Measurements from ENCODE around the gene RNF225. TPM values are rescaled to one million over a fixed set of nuclear protein-coding genes. Genes with fewer than 3 reads are reported as not detected.
A peak's percentile ranks its signal among the peaks of the same experiment; 100 is the strongest.

Gene RNF225
- total RNA-seq, 1 donor from 2014 or later = not detected

DNA sequence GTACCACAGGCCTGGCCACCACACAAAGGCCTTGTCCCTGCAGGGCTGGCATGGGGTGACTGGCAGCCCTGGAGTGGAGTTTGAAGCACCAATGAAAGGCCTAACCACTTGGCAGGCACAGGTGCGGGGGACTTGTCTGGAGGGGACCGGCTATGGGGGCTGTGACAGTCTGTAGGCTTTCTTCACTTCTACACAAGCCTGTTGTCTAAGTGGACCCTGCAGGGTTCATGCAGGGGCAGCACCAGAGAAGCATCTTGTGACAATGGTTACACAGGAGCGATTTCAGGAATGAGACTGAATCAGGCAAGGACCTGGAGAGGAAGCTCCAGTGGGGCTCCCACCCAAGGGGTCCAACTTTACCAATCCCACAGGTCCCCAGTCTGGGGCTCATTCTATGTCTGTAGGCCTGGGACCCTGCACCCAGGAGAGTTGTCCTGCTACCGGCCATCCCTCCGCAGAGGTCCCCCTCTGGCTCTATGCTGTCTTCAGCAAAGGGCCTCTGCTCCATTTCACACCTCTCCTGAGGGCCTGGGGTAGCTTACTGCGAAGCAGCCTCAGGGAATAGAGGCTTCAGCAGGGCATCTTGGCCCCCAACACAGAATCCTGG, 12.4 kb upstream of the RNF225 start:
- DNase-seq = no peak
- intact Hi-C loops (cut with DNase I) = no loop called here
- no peak for ATAC-seq (ENCODE audit: poor library complexity)

DNA sequence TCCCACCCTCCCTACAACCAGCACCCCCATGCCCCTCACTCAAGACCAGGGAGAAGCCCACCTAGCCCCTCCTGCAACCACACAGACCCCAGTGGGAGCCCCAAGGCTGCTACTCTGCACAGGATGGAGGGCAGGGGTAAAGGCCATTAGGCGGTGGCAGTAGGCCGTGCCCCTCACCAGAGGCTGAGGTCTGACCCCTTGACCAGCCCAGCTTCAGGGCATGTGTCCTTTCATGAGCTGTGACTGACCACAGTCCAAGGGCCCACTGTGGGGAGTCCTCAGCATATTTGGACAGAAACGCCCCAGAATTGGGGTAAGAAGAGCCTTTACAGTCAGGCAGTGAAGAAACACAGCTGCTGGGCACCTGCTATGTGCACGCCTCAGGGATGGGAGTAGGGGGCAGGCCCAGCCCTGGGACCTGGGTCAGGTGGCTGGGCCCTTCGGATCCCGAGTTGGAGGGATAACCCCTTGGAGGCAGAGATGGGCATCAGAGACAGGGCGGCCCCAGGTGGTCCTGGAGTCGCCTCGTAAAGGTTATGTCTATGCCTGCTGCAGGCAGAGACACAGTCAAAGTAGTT, 10.1 kb upstream of the RNF225 start:
- ATAC-seq (ENCODE audit: poor library complexity) (no peak), DNase-seq (no peak)
- intact Hi-C loops (cut with DNase I) = no loop called here

DNA sequence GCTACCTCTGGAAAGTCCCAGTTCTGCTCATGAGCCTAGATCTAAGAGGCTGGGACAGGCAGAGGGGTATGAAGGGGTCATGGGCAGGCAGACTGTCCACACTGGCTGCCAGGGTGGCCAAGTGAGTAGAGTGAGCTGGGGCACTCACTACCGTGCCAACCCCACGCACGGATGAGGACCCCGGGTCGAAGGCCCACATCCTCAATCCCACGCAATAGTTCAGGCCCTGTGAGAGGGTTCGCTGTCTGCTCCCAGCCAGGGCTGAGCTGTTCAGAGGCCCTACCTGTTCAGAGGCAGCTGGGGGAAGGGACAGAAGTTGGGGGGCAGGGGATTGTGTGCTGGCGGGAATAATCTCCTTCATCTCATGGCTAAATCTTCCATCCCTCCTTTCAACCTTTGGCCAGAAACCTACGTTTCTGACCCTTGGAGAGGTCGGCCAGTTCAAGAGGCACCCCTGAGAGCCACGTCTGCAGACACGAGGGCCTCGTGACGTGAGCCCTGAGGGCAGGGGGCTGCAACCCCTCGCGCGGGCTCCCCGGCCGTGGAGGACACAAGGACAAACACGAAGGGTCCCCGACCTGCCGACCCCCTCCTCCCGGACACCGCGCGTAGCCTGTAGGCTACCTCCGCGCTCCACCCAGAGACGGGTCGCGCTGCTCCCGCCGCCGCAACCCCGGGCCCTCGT, 9.4 kb upstream of the RNF225 start:
- DNase-seq (no peak), ATAC-seq (ENCODE audit: poor library complexity) (peak; percentile 23)
- intact Hi-C loops (cut with DNase I) = no loop called here

DNA sequence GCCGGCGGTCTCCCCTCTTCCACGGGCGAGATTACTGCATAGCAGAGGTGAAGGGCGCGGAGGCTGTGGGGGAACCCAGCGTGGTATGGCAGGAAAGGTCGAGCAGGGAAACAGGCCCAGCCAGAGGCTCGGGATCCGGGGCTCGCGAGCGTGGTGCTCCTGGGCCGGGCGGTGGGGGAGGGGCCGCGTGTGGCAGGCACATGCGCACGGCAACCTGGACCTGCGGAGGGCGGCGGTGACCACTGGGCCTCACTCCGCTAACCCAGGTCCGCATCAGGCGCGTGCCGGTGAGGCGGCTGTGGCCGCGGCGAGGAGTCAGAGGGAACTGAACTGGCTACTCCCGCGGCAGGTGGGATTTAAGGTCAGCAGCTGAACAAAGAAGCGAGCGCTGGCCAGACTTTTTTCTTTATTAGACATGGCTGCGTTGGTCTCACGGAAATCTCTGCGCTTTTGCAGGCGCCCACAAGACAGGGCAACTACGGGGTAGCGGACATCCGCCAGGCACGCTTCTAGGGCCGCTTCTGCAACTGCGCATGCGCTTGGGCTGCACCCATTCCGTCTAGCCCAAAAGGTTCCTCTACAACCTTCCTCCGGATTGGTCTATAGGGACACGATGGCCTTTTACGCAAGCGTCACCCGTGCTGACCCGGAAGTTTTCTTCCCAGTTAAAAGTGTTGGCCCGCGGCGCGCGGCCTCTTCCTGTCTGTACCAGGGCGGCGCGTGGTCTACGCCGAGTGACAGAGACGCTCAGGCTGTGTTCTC, 8.7 kb upstream of the RNF225 start, which contains the start of gene RPS5:
Gene RPS5 (plus strand): TSS at position 694 of the 762 bp plus-strand sequence. CDS start 869 bp downstream, outside the sequence.
- ATAC-seq (ENCODE audit: poor library complexity) (peak; percentile 97), DNase-seq (peak; percentile 97)
- intact Hi-C loops (cut with DNase I) = no loop called here

DNA sequence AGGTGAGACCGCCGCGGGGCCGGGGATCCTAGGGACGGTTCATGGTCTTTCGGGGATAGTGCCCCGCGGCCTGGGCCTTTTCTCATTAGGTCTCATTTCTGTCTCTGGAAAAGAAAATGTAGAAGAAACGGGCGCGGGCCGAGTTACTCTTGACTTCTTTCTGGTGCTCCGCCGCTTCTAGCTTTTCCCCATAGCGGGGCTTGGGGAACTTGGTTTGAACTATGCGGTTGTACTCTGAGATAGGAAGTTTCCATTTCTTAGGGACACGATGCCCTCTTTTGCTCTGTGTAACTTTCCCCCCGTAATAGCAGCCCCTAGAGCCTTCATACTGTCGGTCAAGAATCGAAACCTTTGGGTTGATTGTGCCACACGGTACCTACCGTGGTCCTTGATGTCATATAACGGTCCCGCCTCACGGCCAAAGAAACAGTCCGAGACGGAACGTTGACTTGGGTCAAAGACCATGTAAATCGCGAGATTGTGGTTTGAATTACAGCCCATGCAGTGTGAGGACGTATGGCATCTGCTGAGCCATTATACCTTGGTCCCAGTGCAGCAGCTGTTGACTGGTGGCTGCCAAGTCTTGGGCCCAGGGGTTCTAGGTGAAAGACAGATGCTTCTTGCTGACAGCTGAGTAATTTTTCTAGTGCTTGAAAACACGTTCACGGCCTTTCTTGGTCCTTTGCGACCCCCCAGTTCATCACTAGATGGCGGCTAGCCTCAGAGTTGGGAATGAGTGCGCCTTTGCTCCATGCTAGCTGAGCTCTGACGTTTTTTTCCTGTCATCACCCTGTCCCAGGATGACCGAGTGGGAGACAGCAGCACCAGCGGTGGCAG, 7.9 kb upstream of the RNF225 start:
- intact Hi-C loops (cut with DNase I) = no loop called here
- DNase-seq = no peak

DNA sequence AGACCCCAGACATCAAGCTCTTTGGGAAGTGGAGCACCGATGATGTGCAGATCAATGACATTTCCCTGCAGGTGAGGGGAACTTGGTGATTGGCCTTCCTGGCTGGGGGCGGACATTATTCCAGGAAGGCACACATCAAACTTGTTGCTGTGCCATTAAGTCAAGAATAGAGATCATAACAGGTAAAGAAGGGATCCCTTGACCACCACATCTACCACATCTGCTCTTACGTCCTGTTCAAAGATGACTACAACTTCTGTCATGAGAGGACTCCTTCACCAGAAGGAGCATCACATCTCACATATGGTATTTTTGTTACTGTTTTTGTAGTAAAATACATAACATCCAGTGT, 7.3 kb upstream of the RNF225 start:
- DNase-seq = no peak
- ATAC-seq (ENCODE audit: poor library complexity) = no peak
- intact Hi-C loops (cut with DNase I) = no loop called here

More for the DNA sequence above, 7.9 kb upstream of the RNF225 start:
- no peak for ATAC-seq (ENCODE audit: poor library complexity)

DNA sequence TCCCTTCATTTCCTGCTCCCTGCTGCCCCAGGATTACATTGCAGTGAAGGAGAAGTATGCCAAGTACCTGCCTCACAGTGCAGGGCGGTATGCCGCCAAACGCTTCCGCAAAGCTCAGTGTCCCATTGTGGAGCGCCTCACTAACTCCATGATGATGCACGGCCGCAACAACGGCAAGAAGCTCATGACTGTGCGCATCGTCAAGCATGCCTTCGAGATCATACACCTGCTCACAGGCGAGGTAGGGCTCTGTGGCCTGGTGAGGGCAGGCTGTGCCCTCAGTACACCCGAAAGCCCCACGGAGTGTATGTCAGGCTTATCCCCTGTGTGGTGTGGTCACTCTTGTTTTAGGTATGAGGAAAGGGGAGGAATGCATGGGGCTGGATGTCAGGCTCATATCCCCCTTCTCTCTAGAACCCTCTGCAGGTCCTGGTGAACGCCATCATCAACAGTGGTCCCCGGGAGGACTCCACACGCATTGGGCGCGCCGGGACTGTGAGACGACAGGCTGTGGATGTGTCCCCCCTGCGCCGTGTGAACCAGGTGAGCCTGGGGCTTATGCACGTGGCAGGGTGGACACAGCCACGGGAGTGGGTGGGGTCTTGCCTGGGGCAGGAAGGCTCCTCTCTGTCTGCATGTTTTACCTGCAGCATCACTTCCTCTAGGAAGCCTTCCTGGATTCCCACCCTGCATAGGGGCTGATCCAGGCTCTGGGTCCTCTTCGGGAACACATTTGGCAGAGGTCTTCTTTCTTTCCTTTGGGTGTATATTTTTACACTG, 2.3 kb upstream of the RNF225 start:
- ATAC-seq (ENCODE audit: poor library complexity) = no peak
- no peak for DNase-seq
- intact Hi-C loops (cut with DNase I) = no loop called here

DNA sequence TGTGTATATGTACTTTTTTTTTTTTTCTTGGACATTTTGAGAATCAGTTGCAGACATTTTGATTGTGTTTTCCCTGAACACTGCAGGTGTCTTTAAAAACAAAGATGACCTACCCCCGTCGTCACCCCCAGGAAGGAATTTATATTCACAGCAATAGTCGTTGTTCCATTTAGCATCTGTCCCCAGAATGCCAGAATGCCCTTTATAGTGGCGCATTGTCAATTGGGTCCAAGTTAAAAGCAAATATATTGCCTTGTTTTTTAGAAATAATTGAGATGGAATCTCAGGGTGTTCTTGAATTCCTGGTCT, 1.8 kb upstream of the RNF225 start:
- DNase-seq (no peak), ATAC-seq (ENCODE audit: poor library complexity) (no peak)
- intact Hi-C loops (cut with DNase I) = no loop called here

DNA sequence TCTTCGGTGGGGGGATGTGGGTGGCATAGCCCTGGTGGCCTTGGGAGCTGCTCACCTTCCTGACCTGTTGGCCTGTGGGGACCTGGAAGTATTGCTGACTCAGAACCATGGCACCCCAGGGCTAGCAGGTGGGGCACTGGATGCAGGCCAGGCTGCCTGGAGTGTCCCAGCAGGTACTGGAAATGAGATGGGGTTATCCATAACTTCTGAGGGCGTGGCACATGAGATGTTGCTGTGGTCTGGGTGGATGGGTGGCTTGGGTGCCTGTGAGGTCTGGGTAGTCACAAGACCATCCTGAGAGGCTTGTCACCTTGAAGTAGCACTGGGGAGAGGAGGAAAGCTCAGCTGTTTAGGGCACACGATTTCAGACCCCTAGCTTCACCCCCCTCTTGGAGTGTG, 636 bp upstream of the RNF225 start:
- ATAC-seq (ENCODE audit: poor library complexity) (no peak), DNase-seq (no peak)
- intact Hi-C loops (cut with DNase I) = no loop called here

DNA sequence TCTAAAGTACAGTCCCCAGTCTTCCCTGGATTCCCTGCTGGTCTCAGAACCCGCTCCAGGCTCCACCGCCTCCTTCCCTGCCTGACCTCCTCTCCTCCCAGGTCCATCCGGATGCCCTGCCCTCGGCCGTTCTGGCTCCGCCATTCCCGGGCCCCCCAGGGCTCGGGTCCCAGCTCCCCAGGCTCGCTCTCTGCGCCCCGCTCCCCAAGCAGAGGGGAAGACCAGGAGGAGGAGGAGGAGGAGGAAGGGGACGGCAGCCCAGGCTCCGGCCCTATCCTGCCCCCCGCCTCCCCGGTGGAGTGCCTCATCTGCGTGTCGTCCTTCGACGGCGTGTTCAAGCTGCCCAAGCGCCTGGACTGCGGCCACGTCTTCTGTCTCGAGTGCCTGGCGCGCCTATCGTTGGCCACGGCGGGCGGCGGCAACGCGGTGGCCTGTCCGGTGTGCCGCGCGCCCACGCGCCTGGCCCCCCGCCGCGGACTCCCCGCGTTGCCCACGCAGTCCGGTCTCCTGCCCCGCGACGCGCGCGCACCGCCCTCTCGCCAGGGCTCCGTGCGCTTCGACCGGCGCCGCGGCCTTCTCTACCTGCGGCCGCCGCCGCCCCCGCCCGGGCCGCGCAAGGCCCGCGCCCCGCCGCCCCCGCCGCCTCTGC, 647 bp downstream of the RNF225 start:
- ATAC-seq (ENCODE audit: poor library complexity) (no peak), DNase-seq (no peak)
- intact Hi-C loops (cut with DNase I) = no loop called here

DNA sequence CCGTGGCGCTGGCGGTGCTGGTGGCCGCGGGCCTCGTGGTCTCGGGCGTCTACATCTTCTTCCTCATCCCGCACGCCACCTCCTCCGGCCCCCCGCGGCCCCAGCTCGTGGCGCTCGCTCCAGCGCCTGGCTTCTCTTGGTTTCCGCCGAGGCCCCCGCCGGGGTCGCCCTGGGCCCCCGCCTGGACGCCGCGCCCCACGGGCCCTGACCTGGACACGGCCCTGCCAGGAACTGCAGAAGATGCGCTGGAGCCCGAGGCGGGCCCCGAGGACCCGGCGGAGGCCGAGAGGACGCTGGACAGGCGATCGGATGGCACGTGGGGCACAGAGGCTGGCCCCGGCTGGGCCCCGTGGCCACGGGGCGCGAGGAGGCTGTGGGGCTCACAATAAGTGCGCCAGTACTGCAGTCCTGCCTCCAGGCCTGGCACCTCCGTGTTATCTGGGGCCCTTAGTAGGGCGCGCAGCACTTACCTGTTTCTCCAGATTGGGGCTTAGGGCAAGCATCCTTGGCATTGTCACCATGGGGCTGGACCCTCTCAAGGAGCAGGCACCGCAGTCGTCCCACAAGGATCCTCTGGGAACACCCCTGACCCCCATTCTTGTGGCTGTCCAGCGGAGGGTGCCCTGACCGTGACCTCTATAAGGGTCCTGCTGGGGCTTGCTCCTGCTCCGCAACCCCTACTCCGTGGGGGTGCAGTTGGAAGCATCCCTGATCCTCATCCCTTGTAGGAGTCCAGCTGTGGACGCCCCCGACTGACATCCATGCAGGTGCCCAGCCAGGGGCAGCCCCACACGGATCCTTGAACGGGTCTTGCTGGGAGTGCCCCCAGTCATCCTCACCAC, 1.5 kb downstream of the RNF225 start:
- ATAC-seq (ENCODE audit: poor library complexity) = no peak
- no peak for DNase-seq
- intact Hi-C loops (cut with DNase I) = no loop called here

DNA sequence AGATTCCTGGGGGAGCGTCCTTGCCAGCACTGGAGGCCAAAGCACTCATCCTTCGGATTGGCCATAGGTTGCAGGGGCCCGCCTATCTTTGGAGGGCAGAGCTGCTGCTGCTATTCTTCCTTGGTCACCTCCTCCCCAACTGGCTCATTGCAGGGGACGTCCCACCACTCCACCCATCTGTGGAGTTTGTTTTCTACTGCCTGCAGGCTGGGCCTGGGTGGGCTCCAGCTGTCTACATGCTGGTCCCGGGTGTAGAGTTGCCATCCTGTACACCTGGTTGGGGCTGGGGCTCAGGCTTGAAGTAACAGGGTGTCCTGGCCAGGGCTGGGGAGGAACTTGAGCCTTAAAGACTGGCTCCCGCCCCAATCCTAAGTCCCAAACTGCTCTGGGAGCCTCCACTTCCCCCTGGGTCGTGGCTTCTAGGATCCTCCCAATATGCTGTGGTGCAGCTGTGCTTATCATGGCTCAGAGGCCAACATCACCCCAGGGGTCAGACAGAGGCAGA, 2.1 kb downstream of the RNF225 start:
- no peak for DNase-seq
- no peak for ATAC-seq (ENCODE audit: poor library complexity)
- intact Hi-C loops (cut with DNase I) = no loop called here

DNA sequence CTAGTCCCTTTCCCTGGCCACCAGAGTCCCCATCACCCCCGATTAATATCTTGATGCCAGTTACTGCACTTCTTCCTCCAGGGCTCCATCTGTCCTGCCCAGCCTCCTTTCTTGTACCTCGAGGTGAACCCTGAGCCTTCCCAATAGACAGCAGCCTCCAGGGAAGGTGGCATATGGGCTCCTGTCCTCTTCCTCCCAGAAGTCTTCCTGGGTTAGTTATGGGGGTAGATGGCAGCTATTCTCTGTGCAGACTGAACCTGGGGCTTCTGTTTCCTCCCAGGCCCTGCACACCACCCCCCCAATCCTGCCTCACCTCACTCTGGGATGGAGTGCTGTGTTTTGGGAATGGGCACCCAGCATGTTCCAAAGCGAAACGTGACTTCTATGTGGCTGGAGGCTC, 2.6 kb downstream of the RNF225 start:
- intact Hi-C loops (cut with DNase I) = no loop called here
- ATAC-seq (ENCODE audit: poor library complexity) (no peak), DNase-seq (no peak)

DNA sequence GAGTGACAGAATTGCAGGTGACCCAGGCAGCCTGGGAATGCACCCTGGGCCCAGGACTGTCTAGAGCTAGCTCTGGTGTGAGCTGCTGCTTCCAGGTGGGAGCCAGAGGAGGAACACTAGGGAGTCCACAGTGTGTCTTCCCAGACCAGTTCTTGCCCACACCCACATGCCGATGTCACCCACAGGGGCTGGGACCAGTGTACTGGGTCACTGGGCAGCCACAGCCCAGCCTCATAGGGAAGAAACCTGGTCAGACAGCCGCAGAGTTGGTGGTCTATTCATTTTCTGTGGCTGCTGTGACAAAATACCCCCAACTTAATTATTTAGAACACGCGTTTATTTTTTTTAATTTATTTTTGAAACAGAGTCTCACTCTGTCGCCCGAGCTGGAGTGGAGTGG, 3.1 kb downstream of the RNF225 start:
- no peak for ATAC-seq (ENCODE audit: poor library complexity)

DNA sequence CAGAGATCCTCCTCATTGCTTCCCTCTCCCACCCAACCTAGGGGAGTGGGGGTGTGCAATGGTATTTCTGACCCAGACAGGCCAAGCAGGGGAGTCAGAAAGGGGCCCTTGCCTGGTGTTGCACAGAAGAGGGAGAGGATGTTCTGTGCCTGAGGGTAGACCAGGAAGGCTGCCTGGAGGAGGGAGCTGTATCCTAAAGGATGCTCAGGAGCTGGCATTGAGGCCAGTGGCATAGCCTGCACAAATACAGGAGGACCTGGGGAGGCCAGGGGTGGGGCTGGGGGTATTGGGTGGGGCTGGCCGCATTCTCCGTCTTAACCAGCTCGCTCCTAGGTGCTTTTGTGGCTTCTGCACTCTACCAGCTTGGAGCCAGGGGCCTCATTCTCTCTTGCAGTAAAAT, 4.4 kb downstream of the RNF225 start:
- intact Hi-C loops (cut with DNase I) = no loop called here
- DNase-seq (no peak), ATAC-seq (ENCODE audit: poor library complexity) (no peak)

More for the DNA sequence above, 3.1 kb downstream of the RNF225 start:
- DNase-seq = no peak
- intact Hi-C loops (cut with DNase I) = no loop called here

DNA sequence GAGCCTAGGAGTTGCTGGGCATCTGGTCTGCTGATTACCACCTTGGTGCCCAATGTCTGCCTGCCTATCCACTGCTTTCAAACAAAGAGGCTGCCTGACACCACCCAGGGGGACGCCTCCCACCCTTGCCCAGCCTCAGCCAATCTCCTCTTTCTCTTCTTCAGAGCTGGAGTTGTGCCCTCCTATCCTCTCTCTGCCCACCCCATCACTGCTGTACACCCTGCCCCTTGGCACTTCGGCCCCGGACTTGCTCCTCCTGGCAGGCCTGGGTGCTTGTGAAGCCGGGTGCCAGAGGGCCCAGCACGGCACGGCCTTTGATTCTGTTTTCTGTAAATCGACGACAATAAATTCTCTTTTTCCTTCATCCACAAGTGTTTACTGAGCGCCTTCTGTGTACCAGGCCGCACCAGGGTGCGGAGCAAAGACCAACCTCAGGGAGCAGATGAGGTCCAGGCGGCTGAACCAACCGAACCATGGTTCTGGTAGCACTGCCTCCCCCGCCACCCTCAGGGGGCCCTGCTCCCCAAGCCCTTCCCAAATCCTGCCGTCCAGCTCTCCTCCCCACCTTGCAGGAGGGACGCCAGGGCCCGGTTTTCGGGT, 5.0 kb downstream of the RNF225 start:
- ATAC-seq (ENCODE audit: poor library complexity) = no peak
- intact Hi-C loops (cut with DNase I) = no loop called here
- DNase-seq = no peak
